ENCODE data around the gene DMPK. TPM values are rescaled to one million over a fixed set of nuclear protein-coding genes. Genes with fewer than 3 reads are reported as not detected.

Gene DMPK
- total RNA-seq, 1 experiment from 2014 or later: 40.5 TPM

DNA sequence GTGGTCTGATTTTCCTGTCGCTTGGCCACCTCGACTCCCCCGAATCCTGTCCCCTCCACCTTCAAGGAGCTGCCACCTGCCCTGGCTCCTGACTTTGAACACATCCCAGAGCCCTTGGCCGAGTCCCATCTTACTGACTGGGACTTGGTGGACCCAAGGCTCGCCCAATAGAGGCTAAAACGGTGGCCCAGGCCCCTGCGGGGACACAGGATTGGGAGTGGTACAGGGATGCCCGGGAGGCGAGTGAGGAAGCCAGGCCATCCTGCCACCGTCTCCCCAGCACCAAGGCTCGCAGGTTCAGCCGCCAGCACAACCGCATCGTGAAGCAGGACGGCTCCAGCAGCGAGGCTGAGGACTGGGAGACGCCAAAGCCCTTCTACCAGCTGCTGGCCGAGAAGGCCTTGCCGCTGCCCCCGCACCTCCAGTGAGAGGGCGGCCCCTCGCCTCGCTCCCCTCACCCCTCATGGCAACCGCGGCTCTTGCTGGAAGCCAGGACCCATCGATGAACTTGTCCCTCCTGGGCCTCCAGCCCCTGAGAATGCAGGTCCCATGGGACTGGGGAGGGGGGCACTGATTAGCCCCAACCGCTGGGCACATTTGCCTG lies 18.5 kb downstream of the DMPK start:
- ChIA-PET POLR2A (interaction anchor here (0.6 kb wide), 1 partner anchor 29 kb away, joined by 3 read pairs; no protein-coding TSS in a partner anchor), CTCF (no interaction called here)
- H3K27ac Mint-ChIP-seq (ENCODE audit: low read depth, unreplicated experiment): no peak overlapping the region
- BruUV-seq (replicated peaks): no TSS peak
- TF ChIP-seq, protein P1, sequence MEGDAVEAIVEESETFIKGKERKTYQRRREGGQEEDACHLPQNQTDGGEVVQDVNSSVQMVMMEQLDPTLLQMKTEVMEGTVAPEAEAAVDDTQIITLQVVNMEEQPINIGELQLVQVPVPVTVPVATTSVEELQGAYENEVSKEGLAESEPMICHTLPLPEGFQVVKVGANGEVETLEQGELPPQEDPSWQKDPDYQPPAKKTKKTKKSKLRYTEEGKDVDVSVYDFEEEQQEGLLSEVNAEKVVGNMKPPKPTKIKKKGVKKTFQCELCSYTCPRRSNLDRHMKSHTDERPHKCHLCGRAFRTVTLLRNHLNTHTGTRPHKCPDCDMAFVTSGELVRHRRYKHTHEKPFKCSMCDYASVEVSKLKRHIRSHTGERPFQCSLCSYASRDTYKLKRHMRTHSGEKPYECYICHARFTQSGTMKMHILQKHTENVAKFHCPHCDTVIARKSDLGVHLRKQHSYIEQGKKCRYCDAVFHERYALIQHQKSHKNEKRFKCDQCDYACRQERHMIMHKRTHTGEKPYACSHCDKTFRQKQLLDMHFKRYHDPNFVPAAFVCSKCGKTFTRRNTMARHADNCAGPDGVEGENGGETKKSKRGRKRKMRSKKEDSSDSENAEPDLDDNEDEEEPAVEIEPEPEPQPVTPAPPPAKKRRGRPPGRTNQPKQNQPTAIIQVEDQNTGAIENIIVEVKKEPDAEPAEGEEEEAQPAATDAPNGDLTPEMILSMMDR (IDR thresholded peaks at IDR 0.05; ENCODE audit: unreplicated experiment): no peak
- intact Hi-C loops (cut with micrococcal nuclease): no loop called here
- H3K4me3 Mint-ChIP-seq (ENCODE audit: unreplicated experiment): no peak overlapping the region
- H3K9me3 Mint-ChIP-seq (ENCODE audit: unreplicated experiment): no peaks in the 10 kb centered on the region
- H3K4me1 Mint-ChIP-seq (ENCODE audit: insufficient read depth, unreplicated experiment): no peaks in the 10 kb centered on the region
- H3K36me3 Mint-ChIP-seq (ENCODE audit: insufficient read depth, unreplicated experiment): peaks cover 16% of the 10 kb centered on the region
- no peak for DNase-seq (ENCODE audit: unreplicated experiment)
- no peaks in the 10 kb centered on the region for H3K27me3 Mint-ChIP-seq (ENCODE audit: insufficient read depth, unreplicated experiment)

DNA sequence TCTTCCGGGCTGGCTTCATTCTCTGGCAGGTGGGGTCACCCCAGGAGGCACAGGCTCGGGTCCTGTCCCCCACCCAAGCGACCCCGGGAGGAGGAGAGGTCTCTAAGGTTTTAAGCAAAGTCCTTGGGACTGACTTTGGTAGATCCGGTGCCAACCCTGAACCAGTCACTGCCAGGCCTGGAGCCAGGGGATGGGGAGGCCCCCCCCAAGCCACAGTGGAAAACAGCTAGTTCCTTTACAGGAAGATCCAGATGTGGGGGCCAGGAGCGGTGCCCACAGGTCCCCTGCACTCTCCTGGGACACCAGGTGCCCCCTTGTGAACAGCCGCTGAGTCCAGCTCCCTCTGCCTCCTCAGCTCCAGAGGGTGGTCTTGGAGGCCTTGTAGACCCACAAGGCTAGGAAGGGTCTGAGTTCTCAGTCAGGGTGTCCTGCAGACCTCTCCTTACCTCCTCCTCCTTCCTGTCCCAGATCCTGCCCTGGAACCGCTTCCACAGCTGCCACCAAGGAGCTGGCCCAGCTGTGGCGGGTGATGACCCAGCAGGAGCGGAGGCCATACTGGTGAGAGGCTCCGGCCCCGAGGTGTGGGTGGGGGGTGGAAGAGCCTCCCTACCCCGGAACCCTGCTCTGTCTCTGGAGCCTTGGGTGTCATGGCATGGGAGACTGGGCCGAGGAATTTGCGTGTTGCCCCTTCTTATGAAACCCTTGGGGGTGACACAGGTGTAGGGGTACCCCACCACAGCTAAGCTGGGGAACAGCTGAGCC lies 19.2 kb downstream of the DMPK start:
- no peak overlapping the region for H3K4me3 Mint-ChIP-seq (ENCODE audit: unreplicated experiment)
- intact Hi-C loops (cut with micrococcal nuclease): no loop called here
- ChIA-PET CTCF (interaction anchor here (0.6 kb wide), 1 partner anchor 53 kb away, joined by 4 read pairs; no protein-coding TSS in a partner anchor), POLR2A (interaction anchor here (1.8 kb wide), 1 partner anchor 11 kb away, joined by 9 read pairs; no protein-coding TSS in a partner anchor)
- no TSS peak for BruUV-seq (replicated peaks)
- TF ChIP-seq, protein P1 (IDR thresholded peaks at IDR 0.05; ENCODE audit: unreplicated experiment): no peak
- H3K27me3 Mint-ChIP-seq (ENCODE audit: insufficient read depth, unreplicated experiment): no peaks in the 10 kb centered on the region
- no peak overlapping the region for H3K27ac Mint-ChIP-seq (ENCODE audit: low read depth, unreplicated experiment)
- no peaks in the 10 kb centered on the region for H3K4me1 Mint-ChIP-seq (ENCODE audit: insufficient read depth, unreplicated experiment)
- DNase-seq (ENCODE audit: unreplicated experiment): no peak
- no peaks in the 10 kb centered on the region for H3K9me3 Mint-ChIP-seq (ENCODE audit: unreplicated experiment)
- peaks cover 16% of the 10 kb centered on the region for H3K36me3 Mint-ChIP-seq (ENCODE audit: insufficient read depth, unreplicated experiment)

DNA sequence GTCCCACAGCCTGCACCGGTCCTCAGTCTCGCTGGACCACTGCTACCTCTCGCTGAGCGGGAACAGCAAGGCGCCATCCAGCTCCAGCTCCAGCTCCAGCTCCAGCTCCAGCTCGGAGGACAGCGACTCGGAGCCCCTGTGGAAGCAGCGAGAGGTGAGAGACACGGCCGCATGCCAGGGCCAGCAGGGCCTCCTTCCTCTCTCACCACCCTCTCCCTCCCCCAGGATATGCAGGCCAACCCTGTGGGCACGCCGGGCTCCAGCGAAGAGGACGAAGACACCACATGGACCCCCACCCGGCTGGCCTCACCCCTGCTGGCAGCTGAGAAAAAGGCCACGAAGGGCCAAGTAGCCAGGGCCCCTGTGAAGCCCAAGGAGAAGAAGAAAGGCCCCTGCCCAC lies 20.6 kb downstream of the DMPK start:
- Mint-ChIP-seq H3K9me3 (ENCODE audit: unreplicated experiment) (no peaks in the 10 kb centered on the region), H3K4me3 (ENCODE audit: unreplicated experiment) (no peak overlapping the region), H3K27ac (ENCODE audit: low read depth, unreplicated experiment) (no peak overlapping the region), H3K27me3 (ENCODE audit: insufficient read depth, unreplicated experiment) (no peaks in the 10 kb centered on the region), H3K36me3 (ENCODE audit: insufficient read depth, unreplicated experiment) (peaks cover 16% of the 10 kb centered on the region), H3K4me1 (ENCODE audit: insufficient read depth, unreplicated experiment) (peaks cover 6% of the 10 kb centered on the region)
- TF ChIP-seq, protein P1 (IDR thresholded peaks at IDR 0.05; ENCODE audit: unreplicated experiment): no peak
- no peak for DNase-seq (ENCODE audit: unreplicated experiment)
- intact Hi-C loops (cut with micrococcal nuclease): no loop called here
- BruUV-seq (replicated peaks): no TSS peak
- ChIA-PET POLR2A (interaction anchor here (1.3 to 1.8 kb wide), 2 partner anchors 9 to 45 kb away, joined by 5 to 9 read pairs; no protein-coding TSS in a partner anchor), CTCF (interaction anchor here (0.5 kb wide), 1 partner anchor 81 kb away, joined by 4 read pairs; no protein-coding TSS in a partner anchor)

DNA sequence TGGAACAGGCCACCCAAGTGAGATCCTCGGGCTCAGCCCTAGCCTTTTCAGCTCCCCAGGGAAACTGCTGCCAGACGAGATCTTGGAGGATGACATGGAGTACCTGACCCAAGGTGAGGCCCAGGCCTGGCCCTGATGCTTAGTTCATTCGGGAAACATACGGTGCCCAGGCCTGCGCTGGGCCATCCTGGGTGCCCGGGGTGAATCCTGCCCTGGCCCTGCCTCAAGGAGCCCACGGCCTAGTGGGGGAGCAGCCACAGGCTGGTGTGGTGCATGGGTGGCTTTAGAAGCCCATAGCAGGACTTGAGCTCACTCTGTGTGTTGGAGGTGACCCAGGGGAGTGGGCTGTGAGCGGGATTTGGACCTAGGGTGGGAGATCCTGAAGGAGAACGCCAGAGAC lies 23.4 kb downstream of the DMPK start:
- TF ChIP-seq, protein P1 (IDR thresholded peaks at IDR 0.05; ENCODE audit: unreplicated experiment): no peak
- DNase-seq (ENCODE audit: unreplicated experiment): no peak
- no TSS peak for BruUV-seq (replicated peaks)

More for the DNA sequence above, 23.4 kb downstream of the DMPK start:
- peaks cover 6% of the 10 kb centered on the region for H3K4me1 Mint-ChIP-seq (ENCODE audit: insufficient read depth, unreplicated experiment)
- ChIA-PET POLR2A (interaction anchor here (2.3 to 4.1 kb wide), 2 partner anchors 9 to 42 kb away, joined by 9 to 38 read pairs; partner anchors contain the start of gene SIX5), CTCF (interaction anchor here (0.6 to 0.7 kb wide), 2 partner anchors 45 to 246 kb away, joined by 3 to 4 read pairs; no protein-coding TSS in a partner anchor)
- peaks cover 1% of the 10 kb centered on the region for H3K36me3 Mint-ChIP-seq (ENCODE audit: insufficient read depth, unreplicated experiment)
- no peaks in the 10 kb centered on the region for H3K9me3 Mint-ChIP-seq (ENCODE audit: unreplicated experiment)
- intact Hi-C loops (cut with micrococcal nuclease): no loop called here
- H3K27ac Mint-ChIP-seq (ENCODE audit: low read depth, unreplicated experiment): no peak overlapping the region
- H3K27me3 Mint-ChIP-seq (ENCODE audit: insufficient read depth, unreplicated experiment): no peaks in the 10 kb centered on the region
- H3K4me3 Mint-ChIP-seq (ENCODE audit: unreplicated experiment): no peak overlapping the region
